SK-N-SH treated with all-trans-retinoic acid at 6 μM for 48 hours (cell line): ENCODE results near the gene LAMC1.

Experiments
- PATZ1 ChIP-seq: fragments of 250-450 bp; sonication (Bioruptor Pico); IDR thresholded peaks from 2 replicates; pipeline ENCODE4 v1.8.0; 2020; ENCODE audit warnings: mild to moderate bottlenecking, moderate library complexity, borderline replicate concordance
- RARB ChIP-seq: fragments of 250-450 bp; sonication (Bioruptor Pico); IDR thresholded peaks from 2 replicates; pipeline ENCODE4 v1.8.0; 2021; ENCODE audit warnings: mild to moderate bottlenecking, moderate library complexity
- SNAI2 ChIP-seq: fragments of 250-450 bp; sonication (Bioruptor Pico); IDR thresholded peaks from 2 replicates; pipeline ENCODE4 v1.5.0; 2020; ENCODE audit warnings: mild to moderate bottlenecking, moderate library complexity
- ZFP30 ChIP-seq: fragments of 450-650 bp; formaldehyde crosslinking; IDR thresholded peaks from 2 replicates; pipeline ENCODE4 v1.5.0; 2022; ENCODE audit warnings: mild to moderate bottlenecking, moderate library complexity

- TF ChIP-seq PATZ1 (CRISPR knock-in tag), result no peak
- TF ChIP-seq RARB (CRISPR knock-in tag), result no peak
- no peak for TF ChIP-seq SNAI2
- no peak for TF ChIP-seq ZFP30 (CRISPR knock-in tag)
Measured at GRCh38 chr1:183140633-183141032, 117.4 kb downstream of the LAMC1 start.
